GM06990 (cell line): Measurements from ENCODE around the gene TLX2.
A peak's percentile ranks its signal among the peaks of the same experiment; 100 is the strongest.

Experiments
- DNase-seq: peaks from one replicate; pipeline ENCODE4 v3.0.0-alpha.2; 2011; ENCODE audit not compliant: insufficient read length; ENCODE audit errors: extremely low read depth
- H3K27me3 ChIP-seq: replicated peaks from 2 replicates; pipeline ENCODE4 v1.6.0; 2011; ENCODE audit warnings: low read length; ENCODE audit not compliant: control insufficient read depth, insufficient read depth
- H3K36me3 ChIP-seq: 2 replicates; pipeline ENCODE4 v1.5.1; 2011; ENCODE audit warnings: low read length; ENCODE audit not compliant: control insufficient read depth, insufficient read depth
- H3K4me3 ChIP-seq: replicated peaks from 2 replicates; pipeline ENCODE4 v1.5.1; 2011; ENCODE audit warnings: low read depth, mild to moderate bottlenecking, control low read depth, low read length
- TF ChIP-seq, protein P1 (sequence below): IDR thresholded peaks from 2 replicates; pipeline ENCODE4 v1.5.1; 2011; ENCODE audit warnings: low read length, control low read depth, mild to moderate bottlenecking, inconsistent platforms; ENCODE audit not compliant: insufficient read depth, poor library complexity, severe bottlenecking

Gene TLX2

DNA sequence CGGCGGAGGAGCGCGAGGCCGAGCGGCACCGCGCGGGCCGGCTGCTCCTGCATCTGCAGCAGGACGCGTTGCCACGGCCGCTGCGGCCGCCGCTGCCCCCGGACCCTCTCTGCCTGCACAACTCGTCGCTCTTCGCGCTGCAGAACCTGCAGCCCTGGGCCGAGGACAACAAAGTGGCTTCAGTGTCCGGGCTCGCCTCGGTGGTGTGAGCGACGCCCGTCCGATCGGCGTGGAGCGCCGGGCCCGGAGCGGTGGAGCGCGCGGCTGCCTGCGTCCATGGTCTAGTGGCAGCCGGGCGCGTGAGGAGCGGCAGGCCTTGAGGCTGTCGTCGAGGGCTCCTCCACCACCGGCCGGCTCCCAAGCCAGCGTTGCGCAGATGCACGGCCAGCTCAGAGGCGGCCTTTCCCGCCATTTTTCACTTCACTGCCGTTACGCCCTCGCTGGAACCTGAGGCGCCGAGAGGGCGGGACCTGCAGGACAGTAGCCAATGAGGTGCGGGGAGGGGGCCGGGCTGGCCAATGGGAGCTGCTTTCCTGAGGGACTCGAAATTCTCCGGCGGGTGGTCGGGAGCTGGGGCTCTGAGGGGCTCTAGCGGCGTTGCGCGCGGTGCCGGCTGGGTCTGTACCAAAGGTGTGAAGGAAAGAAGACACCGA, 1.9 kb downstream of the TLX2 start:
- 0 out of 2 replicates have a peak overlapping the region, but pooled peaks have one; percentile 8 for H3K4me3 ChIP-seq
- no peaks in the 10 kb centered on the region for H3K36me3 ChIP-seq
- TF ChIP-seq, protein P1, sequence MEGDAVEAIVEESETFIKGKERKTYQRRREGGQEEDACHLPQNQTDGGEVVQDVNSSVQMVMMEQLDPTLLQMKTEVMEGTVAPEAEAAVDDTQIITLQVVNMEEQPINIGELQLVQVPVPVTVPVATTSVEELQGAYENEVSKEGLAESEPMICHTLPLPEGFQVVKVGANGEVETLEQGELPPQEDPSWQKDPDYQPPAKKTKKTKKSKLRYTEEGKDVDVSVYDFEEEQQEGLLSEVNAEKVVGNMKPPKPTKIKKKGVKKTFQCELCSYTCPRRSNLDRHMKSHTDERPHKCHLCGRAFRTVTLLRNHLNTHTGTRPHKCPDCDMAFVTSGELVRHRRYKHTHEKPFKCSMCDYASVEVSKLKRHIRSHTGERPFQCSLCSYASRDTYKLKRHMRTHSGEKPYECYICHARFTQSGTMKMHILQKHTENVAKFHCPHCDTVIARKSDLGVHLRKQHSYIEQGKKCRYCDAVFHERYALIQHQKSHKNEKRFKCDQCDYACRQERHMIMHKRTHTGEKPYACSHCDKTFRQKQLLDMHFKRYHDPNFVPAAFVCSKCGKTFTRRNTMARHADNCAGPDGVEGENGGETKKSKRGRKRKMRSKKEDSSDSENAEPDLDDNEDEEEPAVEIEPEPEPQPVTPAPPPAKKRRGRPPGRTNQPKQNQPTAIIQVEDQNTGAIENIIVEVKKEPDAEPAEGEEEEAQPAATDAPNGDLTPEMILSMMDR, result no peak
- DNase-seq, result peak; percentile 71
- peaks cover 2% of the 10 kb centered on the region; the same call in 1 of the 2 replicates for H3K27me3 ChIP-seq

DNA sequence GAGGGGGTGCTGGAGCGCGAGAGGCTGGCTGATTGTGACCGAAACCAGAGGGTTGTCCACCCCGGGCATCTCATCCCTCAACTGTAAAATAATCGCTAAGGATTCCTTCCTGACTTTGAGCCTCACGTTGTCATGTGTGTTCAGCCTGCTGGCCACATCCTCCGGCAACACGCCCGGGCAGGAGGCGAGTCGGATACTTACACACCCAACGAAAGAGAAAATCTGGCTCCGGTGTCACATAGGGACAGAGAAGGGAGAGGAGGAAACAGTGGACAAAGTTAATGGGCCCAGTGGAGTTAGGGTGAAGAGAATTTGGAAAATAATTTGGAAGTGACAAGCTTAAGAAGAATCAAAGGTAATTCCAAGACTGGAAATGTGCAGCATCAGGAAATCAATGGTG, 2.4 kb downstream of the TLX2 start:
- TF ChIP-seq, protein P1, result no peak
- DNase-seq, result no peak
- peaks cover 2% of the 10 kb centered on the region; the same call in 1 of the 2 replicates for H3K27me3 ChIP-seq

GRCh38 chr2:74522516-74522915, 8.3 kb downstream of the TLX2 start:
- Histone ChIP-seq H3K4me3 (no peak overlapping the region), H3K27me3 (no peaks in the 10 kb centered on the region), H3K36me3 (peaks cover 14% of the 10 kb centered on the region)
- no peak for DNase-seq
- TF ChIP-seq, protein P1, result no peak

More for the DNA sequence above, 2.4 kb downstream of the TLX2 start:
- Histone ChIP-seq H3K36me3 (no peaks in the 10 kb centered on the region), H3K4me3 (no peak overlapping the region)

- Histone ChIP-seq H3K4me3 (no peak overlapping the region), H3K27me3 (no peaks in the 10 kb centered on the region), H3K36me3 (peaks cover 18% of the 10 kb centered on the region)
- no peak for DNase-seq
- TF ChIP-seq, protein P1, result no peak
Measured at GRCh38 chr2:74524005-74524404, 9.8 kb downstream of the TLX2 start.

DNA sequence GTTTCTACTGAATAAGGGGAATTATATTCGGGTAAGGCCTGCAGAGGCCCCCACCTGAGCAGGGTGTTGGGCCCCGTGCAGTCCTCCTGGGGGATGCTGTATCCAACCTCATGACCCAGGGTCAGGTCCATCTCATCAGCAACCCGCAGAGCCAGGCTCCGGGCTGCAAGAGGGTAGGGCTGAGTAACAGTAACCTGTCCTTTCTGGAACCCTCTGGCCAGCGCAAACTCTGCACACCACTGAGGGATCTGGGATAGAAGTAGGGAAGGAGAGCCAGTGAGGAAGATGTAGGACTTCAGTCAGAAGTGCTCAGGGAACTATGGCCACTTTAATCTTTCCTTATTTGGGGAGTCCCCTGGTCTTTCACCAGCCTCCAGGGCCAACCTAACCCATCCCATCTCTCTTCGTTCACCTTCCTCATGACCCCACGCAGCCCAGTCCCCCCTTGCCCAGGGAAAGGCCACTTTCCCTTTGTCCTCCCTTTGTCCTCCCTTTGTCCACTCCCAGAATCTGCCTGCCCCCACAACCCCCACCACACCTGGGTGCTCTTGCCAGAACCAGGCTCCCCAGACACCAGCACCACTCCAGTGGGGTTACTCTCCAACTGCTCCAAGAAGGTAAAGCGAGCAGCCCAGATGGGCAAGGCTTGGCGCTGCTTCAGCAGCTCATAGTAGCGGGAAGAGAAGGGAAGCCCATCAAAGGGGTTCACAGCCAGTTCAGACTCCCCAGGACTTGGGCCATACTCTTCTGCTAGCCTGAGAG, 10.9 kb downstream of the TLX2 start:
- H3K36me3 ChIP-seq, result peaks cover 18% of the 10 kb centered on the region
- no peak for DNase-seq
- no peak overlapping the region for H3K4me3 ChIP-seq
- no peaks in the 10 kb centered on the region for H3K27me3 ChIP-seq
- TF ChIP-seq, protein P1, result no peak
